Measurements from ENCODE around the gene NAGS. TPM values are rescaled to one million over a fixed set of nuclear protein-coding genes. Genes with fewer than 3 reads are reported as not detected.

Gene NAGS
- polyA plus RNA-seq, 1 donor (not counting 4 experiments of a cell fraction or from before 2014, with no cell fraction given), result 1.8 TPM

GRCh38 chr17:44029736-44030135 lies 25.3 kb downstream of the NAGS start:
- DNase-seq (ENCODE audit: low read depth, low spot score) (no peak), FAIRE-seq (no peak)
- H3K9ac ChIP-seq (ENCODE audit: control insufficient read depth, extremely low read depth, insufficient read depth, low read length), result no peak overlapping the region
- dilution Hi-C loops (cut with MboI; ENCODE audit: extremely low pct_ligation_motif_present, low sequenced_read_pairs), result no loop called here
- H3K36me3 ChIP-seq (ENCODE audit: control insufficient read depth in 2 of 2, extremely low read depth in 1 of 2, insufficient read depth in 2 of 2, low read length in 2 of 2), result peaks cover 18 to 22% of the 10 kb centered on the region in 2 experiments
- H2AFZ ChIP-seq (ENCODE audit: control insufficient read depth, low read length), result no peak overlapping the region
- no peak overlapping the region for H3K27ac ChIP-seq (ENCODE audit: control insufficient read depth, insufficient read depth, low read length)
- TF ChIP-seq CTCF (optimal IDR thresholded peaks at IDR 0.05 in 1 of 3, IDR thresholded peaks at IDR 0.05 in 1 of 3, conservative IDR thresholded peaks at IDR 0.05 in 1 of 3; ENCODE audit: extremely low read depth in 1 of 3, insufficient read depth in 2 of 3, low read length in 3 of 3) (no peak), EZH2 (IDR thresholded peaks at IDR 0.05; ENCODE audit: low read length) (no peak)
- no peaks in the 10 kb centered on the region for H3K79me2 ChIP-seq (ENCODE audit: control insufficient read depth, insufficient read depth, low read length)
- H3K9me3 ChIP-seq (ENCODE audit: control insufficient read depth, low read depth, low read length), result no peaks in the 10 kb centered on the region
- no peaks in the 10 kb centered on the region for H3K9me1 ChIP-seq (ENCODE audit: control insufficient read depth, extremely low read depth, insufficient read depth, low read length)
- H3K4me3 ChIP-seq (ENCODE audit: control insufficient read depth in 2 of 3, extremely low read depth in 1 of 3, insufficient read depth in 2 of 3, low read depth in 1 of 3, low read length in 3 of 3), result no peak overlapping the region
- H3K27me3 ChIP-seq (ENCODE audit: control insufficient read depth, extremely low read depth, insufficient read depth, low read length), result no peaks in the 10 kb centered on the region
- H3K4me1 ChIP-seq (ENCODE audit: control insufficient read depth, extremely low read depth, insufficient read depth, low read length), result no peaks in the 10 kb centered on the region
- no peak overlapping the region for H3K4me2 ChIP-seq (ENCODE audit: control insufficient read depth, extremely low read depth, insufficient read depth, low read depth, low read length)
- no peaks in the 10 kb centered on the region for H4K20me1 ChIP-seq (ENCODE audit: control insufficient read depth, extremely low read depth, insufficient read depth, low read length)

GRCh38 chr17:44030482-44030881 lies 26.1 kb downstream of the NAGS start:
- Histone ChIP-seq H3K27me3 (ENCODE audit: control insufficient read depth, extremely low read depth, insufficient read depth, low read length) (no peaks in the 10 kb centered on the region), H3K27ac (ENCODE audit: control insufficient read depth, insufficient read depth, low read length) (no peak overlapping the region), H2AFZ (ENCODE audit: control insufficient read depth, low read length) (no peak overlapping the region), H3K9me1 (ENCODE audit: control insufficient read depth, extremely low read depth, insufficient read depth, low read length) (no peaks in the 10 kb centered on the region), H3K36me3 (ENCODE audit: control insufficient read depth in 2 of 2, extremely low read depth in 1 of 2, insufficient read depth in 2 of 2, low read length in 2 of 2) (peaks cover 18 to 22% of the 10 kb centered on the region in 2 experiments), H3K4me1 (ENCODE audit: control insufficient read depth, extremely low read depth, insufficient read depth, low read length) (no peaks in the 10 kb centered on the region), H4K20me1 (ENCODE audit: control insufficient read depth, extremely low read depth, insufficient read depth, low read length) (no peaks in the 10 kb centered on the region), H3K9ac (ENCODE audit: control insufficient read depth, extremely low read depth, insufficient read depth, low read length) (no peak overlapping the region), H3K4me2 (ENCODE audit: control insufficient read depth, extremely low read depth, insufficient read depth, low read depth, low read length) (no peak overlapping the region), H3K9me3 (ENCODE audit: control insufficient read depth, low read depth, low read length) (no peaks in the 10 kb centered on the region), H3K4me3 (ENCODE audit: control insufficient read depth in 2 of 3, extremely low read depth in 1 of 3, insufficient read depth in 2 of 3, low read depth in 1 of 3, low read length in 3 of 3) (no peak overlapping the region), H3K79me2 (ENCODE audit: control insufficient read depth, insufficient read depth, low read length) (no peaks in the 10 kb centered on the region)
- DNase-seq (ENCODE audit: low read depth, low spot score) (no peak), FAIRE-seq (no peak)
- dilution Hi-C loops (cut with MboI; ENCODE audit: extremely low pct_ligation_motif_present, low sequenced_read_pairs), result no loop called here
- TF ChIP-seq CTCF (optimal IDR thresholded peaks at IDR 0.05 in 1 of 3, IDR thresholded peaks at IDR 0.05 in 1 of 3, conservative IDR thresholded peaks at IDR 0.05 in 1 of 3; ENCODE audit: extremely low read depth in 1 of 3, insufficient read depth in 2 of 3, low read length in 3 of 3), result no peak
- no peak for TF ChIP-seq EZH2 (IDR thresholded peaks at IDR 0.05; ENCODE audit: low read length)
